K562 (cell line): ENCODE results near the gene KCTD4. TPM values are rescaled to one million over a fixed set of nuclear protein-coding genes. Genes with fewer than 3 reads are reported as not detected.

ENCODE experiments used
- ATAC-seq: fragments of 200-7000 bp; cut with Tn5 transposase; 3 replicates; pipeline ENCODE4 v1.9.1; 2020; ENCODE audit warnings: moderate library complexity
- BruUV-seq: library from RNA; stranded (reverse); fragments of 400-500 nt; replicated peaks from 2 replicates; lab custom pipeline; 2021; lab: Mats Ljungman, UMichigan
- CTCF ChIA-PET: fragments of 300-600 bp; formaldehyde crosslinking; extraction: SDS; loops from one replicate; lab custom pipeline; 2021; ENCODE audit warnings: low intra/inter-chr PET ratio; lab: Yijun Ruan, JAX
- POLR2A ChIA-PET: fragments of 300-600, 350-650 bp; sonication (Branson Sonifier 250); formaldehyde crosslinking; extraction: SDS; loops from one replicate; lab custom pipeline; 2021; ENCODE audit warnings: antibody characterized with exemption, inconsistent platforms; lab: Yijun Ruan, JAX
- DNase-seq, 4 experiments: peaks; one replicate each; pipeline versions ENCODE4 v3.0.0 to v3.0.0-alpha.2; 2011 to 2018; ENCODE audit warnings: low spot score in 3 of 4, mixed read lengths in 3 of 4; ENCODE audit errors: extremely low read depth in 1 of 4
- FAIRE-seq: peaks from 2 replicates; lab custom pipeline; 2011; peaks lifted over from hg19 to GRCh38; lab: Jason Lieb, UNC
- H2AFZ ChIP-seq: 2 replicates; pipeline ENCODE4 v1.6.0; 2011; ENCODE audit warnings: low read depth, low read length, control low read depth, inconsistent platforms
- H3K27ac ChIP-seq: fragments of 200-600 bp; 3 replicates; pipeline ENCODE4 v1.8.0; 2011; ENCODE audit warnings: low read depth, mild to moderate bottlenecking, control low read depth, inconsistent platforms, low read length, moderate library complexity, mixed read lengths; ENCODE audit errors: extremely low read depth
- H3K27me3 ChIP-seq, 2 experiments: fragments of 300-600 bp in 1 of 2; 2 replicates in 1 of 2; 3 replicates in 1 of 2; pipeline versions ENCODE4 v1.6.0 to v1.8.0; 2011; ENCODE audit warnings: inconsistent platforms in 2 of 2, low read length in 2 of 2, mild to moderate bottlenecking in 1 of 2, mixed read lengths in 1 of 2, moderate library complexity in 1 of 2; ENCODE audit not compliant: control insufficient read depth in 2 of 2, insufficient read depth in 2 of 2
- H3K36me3 ChIP-seq: fragments of 300-600 bp; 3 replicates; pipeline ENCODE4 v1.8.0; 2011; ENCODE audit warnings: mild to moderate bottlenecking, low read length, inconsistent platforms; ENCODE audit not compliant: control insufficient read depth, insufficient read depth
- H3K4me1 ChIP-seq, 2 experiments: fragments of 200-600 bp in 1 of 2; replicated peaks in 1 of 2; 2 replicates in 1 of 2; 3 replicates in 1 of 2; pipeline versions ENCODE4 v1.5.1 to v1.8.0; 2011; ENCODE audit warnings: inconsistent platforms in 2 of 2, low read length in 2 of 2, mild to moderate bottlenecking in 1 of 2, mixed read lengths in 1 of 2, moderate library complexity in 1 of 2; ENCODE audit not compliant: control insufficient read depth in 2 of 2, insufficient read depth in 2 of 2
- H3K4me2 ChIP-seq: 2 replicates; pipeline ENCODE4 v1.6.1; 2011; ENCODE audit warnings: low read length, control low read depth, inconsistent platforms, mixed read lengths; ENCODE audit not compliant: insufficient read depth
- H3K4me3 ChIP-seq: fragments of 200-600 bp; sonication (generic), shearing (Covaris generic); 2 replicates; pipeline ENCODE4 v1.5.1; 2016; ENCODE audit warnings: control low read depth, inconsistent platforms
- H3K79me2 ChIP-seq: fragments of 200-600 bp; 3 replicates; pipeline ENCODE4 v1.8.0; 2011; ENCODE audit warnings: low read length, inconsistent platforms; ENCODE audit not compliant: control insufficient read depth, insufficient read depth
- H3K9ac ChIP-seq, 2 experiments: 2 replicates each; pipeline versions ENCODE4 v1.6.0 to v1.6.1; 2011; ENCODE audit warnings: low read depth in 2 of 2, low read length in 2 of 2, control low read depth in 1 of 2, inconsistent platforms in 1 of 2, mild to moderate bottlenecking in 1 of 2, mixed read lengths in 1 of 2; ENCODE audit not compliant: insufficient read depth in 1 of 2
- H3K9me1 ChIP-seq: one replicate; pipeline ENCODE4 v1.6.0; 2011; ENCODE audit warnings: inconsistent platforms, mild to moderate bottlenecking, low read length, moderate library complexity; ENCODE audit not compliant: control insufficient read depth, insufficient read depth
- H3K9me3 ChIP-seq: replicated peaks from 2 replicates; pipeline ENCODE4 v1.5.1; 2011; ENCODE audit warnings: low read depth, low read length, inconsistent platforms; ENCODE audit not compliant: control insufficient read depth, insufficient read depth
- H4K20me1 ChIP-seq: replicated peaks from 2 replicates; pipeline ENCODE4 v1.6.1; 2011; ENCODE audit warnings: low read length, inconsistent platforms, mixed read lengths; ENCODE audit not compliant: control insufficient read depth, insufficient read depth
- CBFB ChIP-seq: sonication (generic); formaldehyde crosslinking; IDR thresholded peaks from 2 replicates; pipeline ENCODE4 v1.4.0; 2020; ENCODE audit warnings: mild to moderate bottlenecking, missing genetic modification reagents
- CC2D1A ChIP-seq: fragments of 450-650 bp; IDR thresholded peaks from 2 replicates; pipeline ENCODE4 v1.6.1; 2017; ENCODE audit warnings: mild to moderate bottlenecking
- MYC ChIP-seq, 2 experiments: fragments of 250-450 bp in 1 of 2; sonication (Bioruptor Pico) in 1 of 2; IDR thresholded peaks; 2 replicates each; pipeline versions ENCODE4 v1.5.1 to v1.6.1; 2012 to 2021; ENCODE audit warnings: low read depth in 2 of 2, borderline replicate concordance in 1 of 2, improper control_type of control experiment in 1 of 2, low read length in 1 of 2, mild to moderate bottlenecking in 1 of 2, moderate library complexity in 1 of 2
- NRF1 ChIP-seq, 2 experiments: fragments of 450-650 bp; IDR thresholded peaks in 1 of 2; conservative IDR thresholded peaks in 1 of 2; 2 replicates each; pipeline ENCODE4 v1.6.1; 2014; ENCODE audit warnings: mild to moderate bottlenecking in 2 of 2
- RUNX1 ChIP-seq: sonication (generic); IDR thresholded peaks from 2 replicates; pipeline ENCODE4 v1.6.1; 2016; ENCODE audit warnings: antibody characterized with exemption, low read depth
- ZBTB5 ChIP-seq: fragments of 450-650 bp; IDR thresholded peaks from 2 replicates; pipeline ENCODE4 v1.6.1; 2017; ENCODE audit warnings: antibody characterized with exemption
- ZKSCAN8 ChIP-seq: fragments of 200-800 bp; sonication (Bioruptor generic); IDR thresholded peaks from 2 replicates; pipeline ENCODE4 v1.6.1; 2016; ENCODE audit warnings: missing genetic modification characterization, missing compliant biosample characterization
- WGBS: fragments of 100-300 bp; shearing (Covaris generic); methylation state at CpG from one replicate; pipeline ENCODE4 v1.1.6; 2016; ENCODE audit warnings: low coverage, mixed read lengths; ENCODE audit not compliant: insufficient coverage; ENCODE audit errors: missing lambda C conversion rate; 5-methylcytosine and 5-hydroxymethylcytosine counted together
- in situ Hi-C: fragments of 300-500 bp; cut with MboI; formaldehyde crosslinking; loops from 4 replicates; pipeline ENCODE4 v1.15.0; 2018; ENCODE audit warnings: inconsistent platforms, mixed read lengths
- intact Hi-C: fragments of 100-400 bp; cut with micrococcal nuclease; formaldehyde crosslinking; loops from 2 replicates; pipeline ENCODE4 v1.14.2; 2022
- polyA plus RNA-seq, 8 experiments: library from polyadenylated mRNA; depleted of rRNA in 4 of 8; stranded (reverse) in 5 of 8; unstranded in 3 of 8; fragments of >200 nt; fragmentation: Nextera tagmentation in 2 of 8; fragmentation: Illumina TruSeq in 1 of 8; extraction: Ambion mirVana in 2 of 8; extraction: Trizol in 1 of 8; gene quantifications; 2 replicates each; pipeline versions ENCODE4 v1.2.1 to v1.2.3, GENCODE V29; 2011 to 2014; ENCODE audit warnings: inconsistent platforms in 1 of 8, missing spikeins in 1 of 8
- total RNA-seq, 7 experiments: library from RNA; depleted of rRNA in 6 of 7; stranded (reverse); fragments of >200 nt in 6 of 7; fragmentation: Illumina TruSeq in 2 of 7; extraction: Trizol in 2 of 7; gene quantifications; 2 replicates each; pipeline versions ENCODE4 v1.2.1 to v1.2.3, GENCODE V29; 2011 to 2021; ENCODE audit warnings: low replicate concordance in 1 of 7

KCTD4 gene
- total and polyA plus RNA-seq, 9 of the 15 experiments (the other 6 are each of a cell fraction or from before 2014, with no cell fraction given): not detected

GRCh38 chr13:45162194-45162593, 38.7 kb downstream of the KCTD4 start (continued):
- no peak for TF ChIP-seq ZBTB5
- no peak for TF ChIP-seq ZKSCAN8 (CRISPR knock-in tag)
- no peak for TF ChIP-seq CBFB (CRISPR knock-in tag)
- TF ChIP-seq MYC (IDR thresholded peaks at IDR 0.05; ENCODE audit: low read depth, low read length): no peak
- TF ChIP-seq MYC (CRISPR knock-in tag; IDR thresholded peaks at IDR 0.05; ENCODE audit: borderline replicate concordance, low read depth): no peak
- TF ChIP-seq NRF1 (conservative IDR thresholded peaks at IDR 0.05 in 1 of 2, IDR thresholded peaks at IDR 0.05 in 1 of 2): no peak
- TF ChIP-seq CC2D1A: no peak

- H3K27me3 ChIP-seq: no peaks in the 10 kb centered on the region
- no peak for TF ChIP-seq RUNX1
- TF ChIP-seq, all 486 proteins: peak for 0
- intact Hi-C loops (no loop called here), in situ Hi-C loops (no loop called here)
- no peak overlapping the region for H3K9ac ChIP-seq
- no peaks in the 10 kb centered on the region for H4K20me1 ChIP-seq
- WGBS: 86% methylated on average over 7 of the region's 7 CpGs
- peaks cover 56% of the 10 kb centered on the region for H3K36me3 ChIP-seq
- ChIA-PET POLR2A (no interaction called here), CTCF (no interaction called here)
- no peak overlapping the region for H3K4me3 ChIP-seq
- no peak overlapping the region for H3K4me2 ChIP-seq
- no peak overlapping the region for H2AFZ ChIP-seq
- no peaks in the 10 kb centered on the region for H3K4me1 ChIP-seq
- FAIRE-seq: no peak
- H3K9me1 ChIP-seq: no peaks in the 10 kb centered on the region
- no peak overlapping the region for H3K27ac ChIP-seq
- H3K9me3 ChIP-seq: no peaks in the 10 kb centered on the region
- DNase-seq: no peak
- no peak for ATAC-seq
- no TSS peak for BruUV-seq
- no peaks in the 10 kb centered on the region for H3K79me2 ChIP-seq
Measured at GRCh38 chr13:45156565-45157361, 44.1 kb downstream of the KCTD4 start.
